GM12878 (cell line): ENCODE results near the gene LRRC37B. TPM values are rescaled to one million over a fixed set of nuclear protein-coding genes. Genes with fewer than 3 reads are reported as not detected.
"Not testable (repeated sequence)": the region's sequence is repeated elsewhere in the genome, so short reads cannot be mapped to it uniquely, and the experiment has no call there.

Experiments used
- ATAC-seq: fragments of 200-7000 bp; cut with Tn5 transposase; 3 replicates; pipeline ENCODE4 v1.9.1; 2020; ENCODE audit warnings: mild to moderate bottlenecking, moderate library complexity
- BruUV-seq: library from RNA; stranded (reverse); fragments of 400-500 nt; replicated peaks from 2 replicates; lab custom pipeline; 2021; lab: Mats Ljungman, UMichigan
- CTCF ChIA-PET: fragments of 300-600 bp; sonication (Branson Sonifier 250); formaldehyde crosslinking; extraction: SDS; loops from one replicate; lab custom pipeline; 2021; ENCODE audit warnings: inconsistent platforms; lab: Yijun Ruan, JAX
- POLR2A ChIA-PET: fragments of 350-600 bp; formaldehyde crosslinking; extraction: SDS; loops from one replicate; lab custom pipeline; 2021; ENCODE audit warnings: inconsistent platforms; lab: Charles Lee
- RAD21 ChIA-PET: fragments of 300-600 bp; sonication (Branson Sonifier 250); formaldehyde crosslinking; loops from one replicate; lab custom pipeline; 2023; ENCODE audit warnings: antibody characterized with exemption; ENCODE audit not compliant: unreplicated experiment; lab: Charles Lee
- SMC1A ChIA-PET: fragments of 300-600 bp; sonication (Branson Sonifier 250); formaldehyde crosslinking; loops from one replicate; lab custom pipeline; 2023; ENCODE audit not compliant: unreplicated experiment, uncharacterized antibody; lab: Charles Lee
- DNase-seq: peaks from one replicate; pipeline ENCODE4 v3.0.0-alpha.2; 2011; ENCODE audit warnings: low read depth, low spot score
- FAIRE-seq: peaks from 3 replicates; lab custom pipeline; 2011; peaks lifted over from hg19 to GRCh38; lab: Jason Lieb, UNC
- H2AFZ ChIP-seq: 2 replicates; pipeline ENCODE4 v1.6.0; 2011; ENCODE audit warnings: low read depth, low read length, control low read depth; ENCODE audit not compliant: control insufficient read depth
- H3K27ac ChIP-seq: 2 replicates; pipeline ENCODE4 v1.5.1; 2011; ENCODE audit warnings: control low read depth; ENCODE audit not compliant: control insufficient read depth, insufficient read depth
- H3K27me3 ChIP-seq, 2 experiments: replicated peaks in 1 of 2; 2 replicates each; pipeline versions ENCODE4 v1.6.0 to v1.6.1; 2011; ENCODE audit warnings: low read length in 1 of 2; ENCODE audit not compliant: control insufficient read depth in 2 of 2, insufficient read depth in 2 of 2
- H3K36me3 ChIP-seq, 2 experiments: 2 replicates each; pipeline ENCODE4 v1.5.1; 2011; ENCODE audit warnings: low read length in 1 of 2; ENCODE audit not compliant: control insufficient read depth in 2 of 2, insufficient read depth in 2 of 2
- H3K4me1 ChIP-seq: 2 replicates; pipeline ENCODE4 v1.6.1; 2011; ENCODE audit warnings: mild to moderate bottlenecking, low read length, moderate library complexity, mixed read lengths; ENCODE audit not compliant: control insufficient read depth, insufficient read depth
- H3K4me2 ChIP-seq: 2 replicates; pipeline ENCODE4 v1.6.0; 2011; ENCODE audit warnings: control low read depth; ENCODE audit not compliant: control insufficient read depth, insufficient read depth
- H3K4me3 ChIP-seq: fragments of 200-600 bp; sonication (generic); 2 replicates; pipeline ENCODE4 v1.5.1; 2016
- H3K79me2 ChIP-seq: 2 replicates; pipeline ENCODE4 v1.6.0; 2011; ENCODE audit warnings: low read length; ENCODE audit not compliant: control insufficient read depth, insufficient read depth
- H3K9ac ChIP-seq: 2 replicates; pipeline ENCODE4 v1.8.0; 2011; ENCODE audit warnings: low read length, control low read depth, mixed read lengths; ENCODE audit not compliant: control insufficient read depth, insufficient read depth
- H3K9me3 ChIP-seq: replicated peaks from 3 replicates; pipeline ENCODE4 v1.5.1; 2011; ENCODE audit warnings: mild to moderate bottlenecking, low read length; ENCODE audit not compliant: control insufficient read depth, insufficient read depth
- H4K20me1 ChIP-seq: 2 replicates; pipeline ENCODE4 v1.6.0; 2011; ENCODE audit not compliant: control insufficient read depth, insufficient read depth
- CREB1 ChIP-seq: IDR thresholded peaks from 2 replicates; pipeline ENCODE4 v1.6.1; 2012; ENCODE audit warnings: low read depth, mild to moderate bottlenecking, inconsistent platforms
- WGBS: methylation state at CpG from one replicate; pipeline ENCODE4 v1.1.6; 2016; ENCODE audit warnings: low lambda C conversion rate; ENCODE audit not compliant: insufficient replicate concordance, insufficient coverage; ENCODE audit errors: missing lambda C conversion rate; 5-methylcytosine and 5-hydroxymethylcytosine counted together
- in situ Hi-C: fragments of 300-500 bp; cut with MboI; formaldehyde crosslinking; loops from 9 replicates; pipeline ENCODE4 v1.14.3; 2018; ENCODE audit warnings: mixed read lengths
- intact Hi-C: fragments of 100-400 bp; cut with micrococcal nuclease; formaldehyde crosslinking; loops from one replicate; pipeline ENCODE4 v1.14.2; 2022; ENCODE audit not compliant: unreplicated experiment
- polyA plus RNA-seq, 11 experiments: library from polyadenylated mRNA; depleted of rRNA in 4 of 11; unstranded in 6 of 11; stranded (reverse) in 5 of 11; fragments of >200 nt; fragmentation: Nextera tagmentation in 4 of 11; fragmentation: Illumina TruSeq in 1 of 11; extraction: Ambion mirVana in 4 of 11; extraction: Trizol in 1 of 11; gene quantifications; 1 replicate in 1 of 11; 2 replicates in 10 of 11; pipeline versions ENCODE4 v1.2.1 to v1.2.3, GENCODE V29; 2011 to 2016; ENCODE audit warnings: inconsistent platforms in 2 of 11, missing spikeins in 2 of 11, low read depth in 1 of 11
- total RNA-seq, 4 experiments: library from RNA; depleted of rRNA in 3 of 4; stranded (reverse); fragments of >200 nt in 3 of 4; fragmentation: Illumina TruSeq in 1 of 4; extraction: Trizol in 1 of 4; gene quantifications; 2 replicates each; pipeline versions ENCODE4 v1.2.1 to v1.2.3, GENCODE V29; 2013 to 2021

LRRC37B gene
- total and polyA plus RNA-seq, 10 of the 15 experiments (the other 5 are each of a cell fraction or from before 2014, with no cell fraction given), result 3.2 to 25.7 (median 9.2) TPM

- H3K27ac ChIP-seq, FAIRE-seq, H3K4me2 ChIP-seq, in situ Hi-C loops, CTCF ChIA-PET, H3K4me3 ChIP-seq, RAD21 ChIA-PET, H3K36me3 ChIP-seq, ATAC-seq, H4K20me1 ChIP-seq, SMC1A ChIA-PET, H3K9me3 ChIP-seq, DNase-seq, H2AFZ ChIP-seq, H3K79me2 ChIP-seq, BruUV-seq, H3K9ac ChIP-seq, POLR2A ChIA-PET, H3K4me1 ChIP-seq, intact Hi-C loops, H3K27me3 ChIP-seq: not testable (repeated sequence)
- WGBS, result 8% methylated on average over 1 of the region's 1 CpG
- peak; percentile 14; the same call in 1 of the 2 replicates for TF ChIP-seq CREB1
- TF ChIP-seq, all 136 proteins: peak for 1; not testable (repeated sequence) for 135
These were observed 26.6 kb downstream of the LRRC37B start for GRCh38 chr17:32033812-32034211.

GRCh38 chr17:32040246-32040645, 33.1 kb downstream of the LRRC37B start:
- in situ Hi-C loops, intact Hi-C loops: not testable (repeated sequence)

GRCh38 chr17:32041306-32041875, 34.2 kb downstream of the LRRC37B start:
- WGBS, result 92% methylated on average over 16 of the region's 19 CpGs
- H3K27ac ChIP-seq, H3K4me1 ChIP-seq, H4K20me1 ChIP-seq, H3K27me3 ChIP-seq, FAIRE-seq, H3K9me3 ChIP-seq, BruUV-seq, RAD21 ChIA-PET, in situ Hi-C loops, H3K36me3 ChIP-seq, H3K9ac ChIP-seq, H3K79me2 ChIP-seq, intact Hi-C loops, ATAC-seq, DNase-seq, H3K4me2 ChIP-seq, H2AFZ ChIP-seq, POLR2A ChIA-PET, SMC1A ChIA-PET, H3K4me3 ChIP-seq: not testable (repeated sequence)
- CTCF ChIA-PET, result interaction anchor here (0.6 kb wide), 1 partner anchor 269 kb away, joined by 3 read pairs; no protein-coding TSS in a partner anchor

More at GRCh38 chr17:32040246-32040645, 33.1 kb downstream of the LRRC37B start:
- H3K4me3 ChIP-seq, FAIRE-seq, H3K4me1 ChIP-seq, H2AFZ ChIP-seq, H3K27ac ChIP-seq, SMC1A ChIA-PET, H3K36me3 ChIP-seq, H3K79me2 ChIP-seq, H3K9me3 ChIP-seq, DNase-seq, BruUV-seq, ATAC-seq, H3K4me2 ChIP-seq, CTCF ChIA-PET, POLR2A ChIA-PET, RAD21 ChIA-PET, H3K27me3 ChIP-seq, H4K20me1 ChIP-seq, H3K9ac ChIP-seq: not testable (repeated sequence)
- 90% methylated on average over 17 of the region's 17 CpGs for WGBS

DNA sequence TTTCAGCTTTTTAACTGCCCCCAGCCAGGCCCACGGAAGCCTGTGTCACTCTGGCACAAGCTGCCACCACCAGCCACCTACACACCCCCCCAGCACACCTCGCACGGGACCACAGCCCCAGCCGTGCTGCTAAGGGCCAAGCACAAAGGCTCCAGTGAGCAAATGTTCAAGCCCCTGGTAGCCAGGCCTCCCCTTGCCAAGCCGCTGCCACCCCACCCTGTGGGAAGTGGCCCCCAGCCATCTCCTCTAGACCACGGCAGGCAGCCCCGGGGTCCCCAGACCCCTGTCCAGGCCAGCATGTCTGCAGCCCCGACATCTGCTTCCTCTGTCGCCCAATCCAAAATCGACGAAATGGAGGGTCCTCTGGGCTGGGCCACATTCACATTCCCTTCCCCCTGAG, 35.1 kb downstream of the LRRC37B start:
- H3K27ac ChIP-seq, H3K27me3 ChIP-seq, CTCF ChIA-PET, H2AFZ ChIP-seq, H3K4me3 ChIP-seq, DNase-seq, H3K9me3 ChIP-seq, RAD21 ChIA-PET, ATAC-seq, FAIRE-seq, H3K4me2 ChIP-seq, SMC1A ChIA-PET, H3K4me1 ChIP-seq, H3K9ac ChIP-seq, POLR2A ChIA-PET, intact Hi-C loops, H4K20me1 ChIP-seq, H3K79me2 ChIP-seq, H3K36me3 ChIP-seq, in situ Hi-C loops, BruUV-seq: not testable (repeated sequence)
- 100% methylated on average over 3 of the region's 11 CpGs for WGBS
